DND-41 (cell line): ENCODE data around the gene BLMH.

ENCODE experiments used
- CTCF ChIP-seq: IDR thresholded peaks from 2 replicates; pipeline ENCODE4 v1.5.1; 2012; ENCODE audit warnings: borderline replicate concordance, low read length, moderate library complexity, mild to moderate bottlenecking; ENCODE audit not compliant: poor library complexity, severe bottlenecking; ENCODE audit errors: extremely low read depth
- EZH2 ChIP-seq: IDR thresholded peaks from 3 replicates; pipeline ENCODE4 v1.6.1; 2012; ENCODE audit warnings: borderline replicate concordance, low read depth, mild to moderate bottlenecking, moderate library complexity, low read length, inconsistent platforms; ENCODE audit not compliant: severe bottlenecking

GRCh38 chr17:30229012-30229411 is 62.7 kb downstream of the BLMH start:
- TF ChIP-seq CTCF, result no peak
- no peak for TF ChIP-seq EZH2
